GM19372 (cell line): ENCODE measurements around the gene SHLD1.
A peak's percentile ranks its signal among the peaks of the same experiment; 100 is the strongest.
"Not testable (repeated sequence)": the region's sequence is repeated elsewhere in the genome, so short reads cannot be mapped to it uniquely, and the experiment has no call there.

ENCODE experiments used
- ATAC-seq: cut with Tn5 transposase; IDR thresholded peaks from one replicate; pipeline ENCODE4 v1.9.1; 2021; ENCODE audit warnings: mild to moderate bottlenecking, low read depth, moderate library complexity; ENCODE audit not compliant: unreplicated experiment

Gene SHLD1, protein sequence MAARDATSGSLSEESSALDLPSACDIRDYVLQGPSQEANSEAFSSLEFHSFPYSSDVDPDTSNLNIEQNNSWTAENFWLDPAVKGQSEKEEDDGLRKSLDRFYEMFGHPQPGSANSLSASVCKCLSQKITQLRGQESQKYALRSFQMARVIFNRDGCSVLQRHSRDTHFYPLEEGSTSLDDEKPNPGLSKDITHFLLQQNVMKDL

DNA sequence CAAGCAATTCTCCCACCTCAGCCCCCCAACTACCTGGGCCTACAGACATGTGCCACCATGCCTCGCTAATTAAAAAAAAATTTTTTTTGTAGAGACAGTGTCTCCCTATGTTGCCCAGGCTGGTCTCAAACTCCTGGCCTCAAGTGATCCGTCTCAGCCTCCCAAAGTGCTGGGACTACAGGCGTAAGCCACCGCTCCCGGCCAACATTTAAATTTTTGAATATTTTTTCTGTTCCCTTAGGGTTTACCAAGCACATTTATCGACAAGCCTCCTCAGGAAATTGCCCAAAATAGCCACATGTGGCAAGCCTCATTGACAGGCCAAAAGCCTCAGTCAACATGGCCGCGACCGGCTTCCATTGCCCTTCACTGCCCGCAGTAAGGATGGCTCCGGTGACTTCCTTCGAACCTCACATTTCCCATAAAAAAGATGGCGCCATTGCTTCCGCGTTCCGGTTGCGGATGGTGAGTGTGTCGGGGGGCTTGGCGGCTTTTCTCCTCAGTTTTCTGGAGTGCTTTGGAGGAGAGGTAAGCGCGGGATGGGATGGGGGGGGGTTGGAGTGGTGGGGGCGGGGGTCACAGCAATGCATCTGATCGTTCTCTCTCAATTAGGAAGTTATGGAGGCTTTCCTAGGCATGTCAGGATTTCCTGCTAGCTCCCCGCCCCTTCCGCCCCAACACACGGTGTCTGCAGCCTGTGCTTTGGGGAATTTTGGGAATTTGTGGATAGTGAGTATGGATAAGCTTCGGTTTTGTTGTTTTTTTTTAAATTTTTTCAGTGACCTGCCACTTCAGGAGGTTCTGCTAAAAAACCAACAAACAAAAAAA, at the start of gene SHLD1:
Gene SHLD1, plus strand, starts transcription at position 450 of the 828 bp plus-strand sequence. CDS start 22,465 bp downstream, outside the sequence.
- peak; percentile 95 for ATAC-seq

DNA sequence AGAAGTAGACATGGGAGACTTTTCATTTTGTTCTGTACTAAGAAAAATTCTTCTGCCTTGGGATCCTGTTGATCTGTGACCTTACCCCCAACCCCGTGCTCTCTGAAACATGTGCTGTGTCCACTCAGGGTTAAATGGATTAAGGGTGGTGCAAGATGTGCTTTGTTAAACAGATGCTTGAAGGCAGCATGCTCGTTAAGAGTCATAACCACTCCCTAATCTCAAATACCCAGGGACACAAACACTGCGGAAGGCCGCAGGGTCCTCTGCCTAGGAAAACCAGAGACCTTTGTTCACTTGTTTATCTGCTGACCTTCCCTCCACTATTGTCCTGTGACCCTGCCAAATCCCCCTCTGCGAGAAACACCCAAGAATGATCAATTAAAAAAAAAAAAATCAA, 47.9 kb upstream of the SHLD1 start:
- not testable (repeated sequence) for ATAC-seq

DNA sequence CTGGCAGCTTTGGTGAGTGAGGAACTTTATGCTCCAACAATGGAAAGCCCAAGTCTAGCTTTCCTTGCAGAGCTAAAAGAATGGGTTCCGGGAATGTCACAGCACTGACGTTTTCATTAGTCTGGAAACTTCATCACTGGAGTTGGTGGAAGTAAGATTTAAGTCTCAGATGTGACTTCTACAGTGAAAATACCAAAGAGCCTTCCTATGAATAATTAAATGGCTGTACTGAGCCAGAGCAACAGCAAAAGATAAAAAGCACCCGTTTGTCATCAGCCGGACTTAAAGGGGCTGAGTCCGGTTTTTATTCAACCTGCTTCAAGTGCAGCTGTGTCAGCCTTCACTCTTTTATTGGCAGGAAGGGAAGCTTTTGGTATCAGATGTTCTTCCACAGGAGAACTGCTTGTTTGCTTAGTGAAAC, 46.5 kb upstream of the SHLD1 start:
- no peak for ATAC-seq

DNA sequence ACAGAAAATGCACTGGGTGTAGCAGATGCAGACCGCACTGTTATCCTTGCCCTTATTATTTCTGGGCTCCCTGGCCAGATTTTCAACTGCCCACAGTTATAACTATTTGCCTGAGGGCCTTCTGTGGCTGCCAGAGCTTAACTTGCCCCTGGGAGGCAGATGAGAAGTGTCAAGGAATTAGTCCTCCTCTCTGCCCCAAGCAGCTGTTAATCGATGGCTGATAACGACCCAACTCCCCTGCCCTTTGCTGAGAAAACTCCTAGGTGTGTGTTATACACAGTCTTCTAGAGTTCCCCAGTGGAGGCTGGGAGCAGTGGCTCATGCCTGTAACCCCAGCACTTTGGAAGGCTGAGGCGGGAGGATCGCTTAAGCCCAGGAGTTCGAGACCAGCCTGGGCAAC, 44.4 kb upstream of the SHLD1 start:
- ATAC-seq, result no peak

DNA sequence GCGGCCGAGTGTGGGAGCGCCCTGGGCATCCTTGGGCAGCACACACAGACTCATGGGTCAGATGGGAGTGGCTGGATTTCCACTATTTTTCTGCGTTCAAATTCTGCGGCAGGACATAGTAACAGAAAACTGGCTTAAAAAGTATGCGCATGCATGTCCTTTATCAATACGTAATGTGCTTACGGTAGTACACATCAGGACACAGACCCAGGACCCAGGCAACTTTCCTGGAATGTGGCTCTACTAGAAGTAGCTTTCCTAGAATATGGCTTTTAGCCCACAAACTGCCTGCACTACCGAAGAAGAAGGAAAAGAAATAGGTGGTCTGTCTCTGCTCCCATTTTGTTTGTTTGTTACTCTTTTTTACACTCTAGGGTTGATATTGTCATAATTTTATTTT, 43.4 kb upstream of the SHLD1 start:
- no peak for ATAC-seq

DNA sequence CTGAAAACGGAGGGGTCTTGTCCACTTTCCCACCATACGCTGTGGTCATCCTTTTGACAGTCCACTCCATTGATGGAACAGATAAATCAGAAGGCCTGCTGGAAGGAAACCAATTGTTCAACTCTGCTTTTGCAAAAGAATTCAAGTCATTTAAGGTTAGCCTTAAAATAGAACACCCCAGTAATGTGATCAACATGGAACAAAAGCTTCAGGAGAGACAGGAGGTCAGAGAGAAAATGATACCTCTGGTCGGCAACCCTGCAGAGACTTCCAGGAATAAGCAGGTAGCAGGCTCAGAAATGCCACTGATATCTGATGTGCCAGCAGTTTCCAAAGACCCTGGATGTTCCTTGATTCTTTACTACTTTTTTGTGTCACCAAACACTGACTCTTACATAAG, 39.6 kb upstream of the SHLD1 start:
- no peak for ATAC-seq

DNA sequence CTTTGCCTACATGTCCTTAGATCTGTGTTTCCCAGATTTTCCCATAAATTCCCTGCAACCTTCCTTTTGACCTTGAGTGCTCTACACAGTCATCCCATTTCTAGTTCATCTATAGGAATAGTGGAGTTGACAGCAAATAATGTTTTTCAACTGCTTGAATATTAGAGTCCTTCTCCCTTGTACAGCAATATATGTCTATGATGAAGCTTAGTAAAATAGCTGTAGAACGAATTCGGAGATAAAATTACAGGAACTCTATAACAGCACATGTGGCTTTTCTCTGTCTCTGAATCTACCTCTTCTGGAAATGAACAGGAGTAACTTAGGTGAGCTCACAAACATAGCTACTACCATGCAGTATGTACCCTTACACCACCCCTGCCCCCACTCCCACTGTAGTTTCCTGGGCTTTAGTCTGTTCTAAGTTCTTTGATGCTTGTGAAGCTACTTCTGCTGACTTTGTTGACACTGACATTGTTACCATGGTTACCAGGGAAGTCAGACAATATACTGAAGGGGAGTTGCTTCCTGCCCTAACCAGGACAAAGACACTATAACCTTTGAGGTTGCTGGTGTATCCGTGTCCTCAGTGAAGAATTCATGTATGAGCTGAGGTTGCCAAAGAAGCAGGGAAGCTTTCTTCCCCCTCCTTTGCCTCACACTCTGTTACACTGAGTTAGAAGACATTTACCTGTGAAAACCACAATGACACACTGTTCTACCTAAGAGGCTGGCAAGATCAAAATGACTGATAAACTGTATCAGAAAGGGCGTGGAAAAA, 35.8 kb upstream of the SHLD1 start:
- ATAC-seq, result no peak

DNA sequence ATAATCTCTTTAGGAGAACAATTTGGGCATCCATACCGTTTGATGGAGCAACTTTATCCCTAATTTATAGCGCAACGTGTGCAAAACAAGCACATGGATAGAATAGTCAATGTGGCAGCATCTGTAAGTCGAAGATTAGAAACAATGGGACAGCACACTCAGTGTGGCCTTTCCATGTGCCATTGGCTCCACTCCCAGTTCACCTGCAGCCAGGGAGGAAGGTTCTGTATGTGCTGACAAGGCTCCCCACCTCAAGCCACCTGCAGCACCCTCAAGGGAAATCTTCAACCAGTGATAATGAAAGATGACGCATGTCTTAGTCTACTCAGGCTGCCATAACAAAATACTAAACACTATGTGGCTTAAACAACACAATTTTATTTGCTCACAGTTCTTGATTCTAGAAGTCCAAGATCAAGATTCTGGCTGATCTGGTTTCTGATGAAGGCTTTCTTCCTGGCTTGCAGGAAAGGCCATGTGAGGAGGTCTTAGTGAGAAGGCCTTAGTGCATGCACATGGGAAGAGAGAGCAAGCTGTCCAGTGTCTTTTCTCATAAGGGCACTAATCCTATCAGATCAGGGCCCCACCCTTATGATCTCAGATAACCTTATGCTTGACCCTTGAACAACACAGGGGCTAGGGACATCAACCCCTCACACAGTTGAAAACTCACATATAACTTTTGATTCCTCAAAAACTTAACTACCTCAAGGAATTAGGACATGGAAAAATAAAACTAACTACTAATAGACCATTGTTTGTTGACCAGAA, 34.9 kb upstream of the SHLD1 start:
- no peak for ATAC-seq

DNA sequence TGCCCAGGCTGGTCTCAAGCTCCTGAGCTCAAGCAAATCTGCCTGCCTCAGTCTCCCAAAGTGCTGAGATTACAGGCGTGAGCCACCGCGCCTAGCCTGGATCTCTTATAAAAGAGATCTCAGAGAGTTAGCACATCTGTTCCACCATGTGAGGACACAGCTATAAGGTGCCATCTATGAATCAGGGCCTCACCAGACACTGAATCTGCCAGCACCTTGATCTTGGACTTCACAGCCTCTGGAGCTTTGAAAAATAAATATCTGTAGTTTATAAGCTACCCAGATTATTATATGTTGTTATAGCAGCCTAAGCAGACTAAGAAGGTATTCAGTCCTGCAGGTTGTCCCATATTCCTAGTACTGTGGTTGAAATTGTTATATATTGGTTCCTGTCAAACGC, 33.2 kb upstream of the SHLD1 start:
- no peak for ATAC-seq

DNA sequence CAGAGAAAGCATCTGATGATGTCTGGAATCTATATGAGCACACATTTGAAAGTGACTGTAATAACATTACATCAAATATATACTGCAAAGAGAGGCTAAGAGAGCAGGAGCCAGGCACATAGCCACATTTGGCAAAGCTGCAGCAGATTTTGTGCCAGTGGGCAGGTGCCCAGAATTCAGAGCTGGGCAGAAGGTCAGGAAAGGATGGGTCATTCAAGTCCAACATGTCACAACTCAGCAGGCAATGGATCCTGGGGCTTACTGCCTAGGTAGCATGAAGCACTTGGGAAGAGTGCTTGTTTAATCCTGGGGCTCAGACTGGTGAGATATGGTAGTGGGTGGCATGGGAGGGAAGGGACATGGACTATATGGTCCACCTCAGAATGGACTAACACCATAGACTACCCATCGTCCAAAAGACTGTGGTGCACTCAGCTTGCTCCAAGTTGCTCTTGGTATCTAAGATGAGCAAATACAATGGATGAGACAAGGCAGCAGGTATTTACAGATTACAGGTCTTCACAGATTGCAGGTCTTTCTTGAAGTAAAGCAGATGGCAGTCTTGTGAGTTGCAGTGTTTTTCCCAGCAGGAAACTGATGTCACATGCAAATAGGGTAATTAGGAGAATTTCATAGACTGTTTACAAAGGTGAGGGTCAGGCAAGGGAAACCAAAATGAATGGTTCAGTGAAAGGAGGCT, 31.2 kb upstream of the SHLD1 start:
- no peak for ATAC-seq

DNA sequence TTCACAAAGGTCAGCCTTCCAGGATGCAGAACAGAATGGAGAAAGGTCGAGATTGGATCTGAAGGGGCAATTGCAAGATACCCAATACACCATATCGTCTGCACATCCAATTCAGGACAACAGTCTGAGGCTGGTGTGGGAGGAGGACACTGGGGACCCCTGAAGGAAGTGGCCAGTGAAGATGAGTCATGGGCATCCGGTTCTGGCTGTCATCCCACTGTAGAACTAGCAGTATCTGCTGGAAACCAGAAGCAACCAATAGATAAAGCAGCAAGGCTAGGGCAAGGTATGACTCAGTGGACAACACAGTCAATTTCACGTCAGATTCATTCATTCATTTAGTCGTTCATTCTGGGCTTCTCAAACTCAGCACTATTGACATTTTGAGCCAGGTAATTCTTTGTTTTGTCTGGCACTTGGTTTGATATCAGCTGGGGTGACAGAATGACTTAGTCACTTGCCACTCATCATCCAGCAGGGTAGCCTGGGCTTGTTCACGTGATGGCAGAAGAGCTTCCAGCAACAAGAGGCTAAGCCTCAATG, 30.3 kb upstream of the SHLD1 start:
- ATAC-seq, result no peak

DNA sequence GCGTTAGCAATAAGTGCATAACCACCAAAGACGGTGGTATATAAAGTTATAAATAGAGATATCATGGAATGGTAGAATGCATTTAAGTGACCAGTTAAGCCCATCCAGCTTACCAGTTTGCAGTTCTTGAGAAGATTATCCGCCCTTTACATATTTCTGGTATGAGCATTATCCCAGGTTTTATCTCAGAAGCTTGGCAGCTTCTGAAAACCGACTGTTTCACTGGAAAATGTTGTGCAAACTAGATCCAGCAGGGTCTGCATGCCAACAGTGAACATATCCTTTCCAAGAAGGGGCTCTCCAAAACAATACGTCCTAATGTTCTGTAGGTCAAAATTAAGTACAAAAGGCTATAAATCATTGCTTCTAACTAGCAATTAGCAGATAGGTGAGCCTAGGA, 29.5 kb upstream of the SHLD1 start:
- no peak for ATAC-seq

DNA sequence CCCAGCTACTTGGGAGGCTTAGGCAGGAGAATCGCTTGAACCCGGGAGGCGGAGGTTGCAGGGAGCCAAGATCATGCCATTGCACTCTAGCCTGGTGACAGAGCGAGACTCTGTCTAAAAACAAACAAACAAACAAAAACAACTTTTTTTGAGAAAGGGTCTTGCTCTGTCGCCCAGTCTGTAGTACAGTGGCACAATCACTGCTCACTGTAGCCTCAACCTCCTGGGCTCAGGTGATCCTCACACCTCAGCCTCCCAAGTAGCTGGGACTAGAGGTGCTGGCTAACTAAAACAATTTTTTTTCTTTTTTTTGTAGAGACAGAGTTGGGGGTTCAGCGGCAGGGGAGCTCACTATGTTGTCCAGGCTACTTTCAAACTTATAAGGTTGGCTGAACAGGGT, 28.8 kb upstream of the SHLD1 start:
- ATAC-seq, result not testable (repeated sequence)

DNA sequence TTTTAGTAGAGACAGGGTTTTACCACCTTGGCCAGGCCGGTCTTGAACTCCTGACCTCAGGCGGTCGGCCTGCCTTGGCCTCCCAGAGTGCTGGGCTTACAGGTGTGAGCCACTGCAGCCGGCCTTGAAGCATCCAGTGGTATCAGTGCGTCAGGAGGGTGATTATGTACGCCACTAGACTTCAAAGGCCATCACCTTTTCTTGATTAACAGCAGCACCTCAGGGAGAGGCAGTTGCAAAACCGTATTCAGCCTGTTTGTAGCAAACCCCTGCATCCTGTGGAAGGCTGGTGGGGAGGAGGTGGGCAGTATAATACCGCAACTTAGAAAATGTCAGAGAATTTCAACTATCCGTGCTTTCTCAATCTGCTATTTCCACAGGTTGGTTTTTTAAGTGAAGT, 27.3 kb upstream of the SHLD1 start:
- no peak for ATAC-seq

DNA sequence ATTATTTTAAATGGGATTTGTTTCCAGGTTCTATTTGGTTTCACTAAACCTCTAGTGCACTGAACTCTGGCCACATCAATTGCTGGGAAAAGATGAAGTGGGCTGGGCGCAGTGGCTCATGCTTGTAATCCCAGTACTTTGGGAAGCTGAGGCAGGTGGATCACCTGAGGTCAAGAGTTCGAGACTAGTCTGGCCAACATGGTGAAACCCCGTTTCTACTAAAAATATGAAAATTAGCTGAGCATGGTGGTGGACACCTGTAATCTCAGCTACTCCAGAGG, 25.1 kb upstream of the SHLD1 start:
- ATAC-seq, result not testable (repeated sequence)

DNA sequence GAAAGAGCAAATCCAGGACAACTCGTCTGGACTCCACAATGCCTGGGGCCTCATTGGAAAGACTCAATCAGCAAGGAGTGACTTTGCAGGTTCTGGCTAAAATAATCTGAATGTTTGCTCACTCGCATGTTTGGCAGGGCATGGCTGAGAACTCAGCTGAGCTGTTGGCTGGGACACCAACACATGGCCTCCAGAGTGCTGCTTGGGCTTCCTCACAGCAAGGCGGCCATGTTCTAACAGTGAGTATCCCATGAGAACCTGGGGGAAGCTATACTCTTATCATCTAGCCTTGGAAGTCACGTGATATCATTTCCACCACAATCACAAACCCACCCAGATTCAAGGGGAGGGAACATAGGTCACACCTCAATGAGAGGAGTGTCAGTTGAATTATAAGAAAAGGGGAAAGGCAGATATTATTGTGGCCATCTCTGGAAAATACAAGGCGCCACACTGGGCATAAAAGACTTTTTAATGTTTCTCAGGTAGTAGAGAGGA, 23.1 kb upstream of the SHLD1 start:
- no peak for ATAC-seq

DNA sequence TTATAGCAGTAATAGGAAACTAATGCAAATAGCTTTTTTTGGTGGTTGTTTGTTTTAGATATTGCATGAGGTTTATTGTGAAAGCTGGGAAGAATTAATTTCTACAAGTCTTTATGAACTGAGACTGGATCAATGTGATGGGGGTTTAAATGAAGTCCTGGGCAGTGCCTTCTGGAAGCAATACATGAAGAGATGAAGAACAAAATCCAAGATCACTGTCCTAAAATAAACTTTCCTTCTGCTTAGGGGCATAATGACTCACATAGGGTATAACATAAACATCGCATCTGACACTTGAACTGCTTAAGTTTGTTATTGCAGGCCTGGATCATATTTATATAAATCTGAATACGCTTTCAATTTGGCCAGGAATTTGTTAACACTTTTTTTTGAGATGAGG, 20.9 kb upstream of the SHLD1 start:
- ATAC-seq, result no peak

DNA sequence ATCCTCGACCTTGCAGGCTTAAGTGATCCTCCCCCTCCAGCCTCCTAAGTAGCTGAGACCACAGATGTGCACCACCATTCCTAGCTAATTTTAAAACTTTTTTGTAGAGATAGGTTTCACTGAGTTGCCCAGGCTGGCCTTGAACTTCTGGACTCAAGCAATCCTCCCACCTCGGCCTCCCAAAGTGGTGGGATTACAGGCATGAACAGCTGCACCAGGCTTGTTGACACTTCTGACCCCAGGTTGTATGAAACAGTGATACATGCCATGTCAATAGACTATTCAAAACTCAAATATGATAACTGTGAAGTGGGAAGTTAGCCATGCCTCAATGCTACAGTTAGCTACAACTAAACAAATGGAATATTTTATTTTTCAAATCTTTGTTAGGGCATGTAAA, 20.1 kb upstream of the SHLD1 start:
- no peak for ATAC-seq

DNA sequence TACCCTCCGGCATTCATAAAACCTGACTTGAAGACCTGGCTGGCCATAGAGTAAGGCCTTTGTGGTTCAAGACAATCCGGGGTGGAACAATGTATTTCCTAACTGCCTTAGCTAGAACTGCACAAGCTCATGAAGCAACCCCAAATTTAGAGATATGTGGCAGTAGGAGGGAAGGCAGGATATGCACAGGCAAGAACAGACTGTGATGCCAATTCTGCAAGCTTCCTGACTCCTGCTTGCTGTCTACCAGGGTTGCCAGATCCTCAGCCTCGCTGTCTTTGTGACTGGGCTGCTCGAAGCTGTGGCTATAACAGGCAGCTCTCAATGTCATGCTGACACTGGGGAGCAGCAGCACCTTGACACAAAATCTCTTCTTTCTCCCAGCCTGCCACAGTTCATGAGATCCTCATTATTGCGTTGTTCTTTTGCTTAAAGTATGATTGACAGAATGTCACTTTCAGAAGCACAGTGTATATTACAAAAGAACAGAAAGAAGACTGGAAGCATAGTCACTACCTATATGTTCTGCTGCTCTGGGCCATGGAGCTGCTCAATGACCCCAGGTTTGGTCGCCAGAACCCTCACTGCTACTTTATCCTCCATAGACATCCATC, 18.3 kb upstream of the SHLD1 start:
- no peak for ATAC-seq
